ENCODE measurements around the gene ZNF791.
"Not testable (repeated sequence)": the region's sequence is repeated elsewhere in the genome, so short reads cannot be mapped to it uniquely, and the experiment has no call there.

- not testable (repeated sequence) for TF ChIP-seq CTCF, POLR2AphosphoS5, POLR2A (IDR thresholded peaks at IDR 0.05)
These were observed 44.3 kb upstream of the ZNF791 start for GRCh38 chr19:12566380-12566779.
